Fibroblast of skin of abdomen (primary cell): Measurements from ENCODE around the gene RFXAP.

Experiments used
- DNase-seq: peaks from one replicate; pipeline ENCODE4 v3.0.0-alpha.2; 2013

The RFXAP gene

GRCh38 chr13:36817996-36818803, 822 bp upstream of the RFXAP start:
- no peak for DNase-seq

GRCh38 chr13:36819739-36820090, 693 bp downstream of the RFXAP start:
- DNase-seq, result peak; percentile 26

- DNase-seq, result no peak
Measured at GRCh38 chr13:36820222-36820621, 1.2 kb downstream of the RFXAP start.

- no peak for DNase-seq
Measured at GRCh38 chr13:36822785-36823184, 3.8 kb downstream of the RFXAP start.

GRCh38 chr13:36829753-36830152, 10.7 kb downstream of the RFXAP start:
- no peak for DNase-seq

- DNase-seq, result no peak
Measured at GRCh38 chr13:36831291-36831690, 12.3 kb downstream of the RFXAP start.

GRCh38 chr13:36834299-36834698, 15.3 kb downstream of the RFXAP start:
- DNase-seq, result no peak

- DNase-seq, result no peak
Measured at GRCh38 chr13:36837354-36838092, 18.5 kb downstream of the RFXAP start.

- DNase-seq, result no peak
Measured at GRCh38 chr13:36839281-36839680, 20.3 kb downstream of the RFXAP start.

GRCh38 chr13:36839981-36840380, 21.0 kb downstream of the RFXAP start:
- DNase-seq, result no peak

- DNase-seq, result no peak
Measured at GRCh38 chr13:36840718-36841250, 21.8 kb downstream of the RFXAP start.

- DNase-seq, result no peak
Measured at GRCh38 chr13:36841391-36841790, 22.4 kb downstream of the RFXAP start.

GRCh38 chr13:36847606-36848005, 28.6 kb downstream of the RFXAP start:
- no peak for DNase-seq

GRCh38 chr13:36848199-36848982, 29.4 kb downstream of the RFXAP start:
- DNase-seq, result peak; percentile 9

GRCh38 chr13:36850790-36851438, 31.9 kb downstream of the RFXAP start:
- no peak for DNase-seq

GRCh38 chr13:36857253-36857652, 38.2 kb downstream of the RFXAP start:
- DNase-seq, result no peak

- DNase-seq, result peak; percentile 51
Measured at GRCh38 chr13:36858290-36858689, 39.3 kb downstream of the RFXAP start.

- no peak for DNase-seq
Measured at GRCh38 chr13:36859259-36859658, 40.2 kb downstream of the RFXAP start.

GRCh38 chr13:36862002-36862685, 43.1 kb downstream of the RFXAP start:
- no peak for DNase-seq

- DNase-seq, result no peak
Measured at GRCh38 chr13:36862722-36863121, 43.7 kb downstream of the RFXAP start.

- DNase-seq, result no peak
Measured at GRCh38 chr13:36865265-36865664, 46.2 kb downstream of the RFXAP start.

- no peak for DNase-seq
Measured at GRCh38 chr13:36866232-36866631, 47.2 kb downstream of the RFXAP start.
